NCI-H1105 (cell line): ENCODE data around the gene XPNPEP1.

Experiments used
- DNase-seq: peaks from one replicate; lab custom pipeline; 2025; lab: John Stamatoyannopoulos, UW

Gene XPNPEP1

DNA sequence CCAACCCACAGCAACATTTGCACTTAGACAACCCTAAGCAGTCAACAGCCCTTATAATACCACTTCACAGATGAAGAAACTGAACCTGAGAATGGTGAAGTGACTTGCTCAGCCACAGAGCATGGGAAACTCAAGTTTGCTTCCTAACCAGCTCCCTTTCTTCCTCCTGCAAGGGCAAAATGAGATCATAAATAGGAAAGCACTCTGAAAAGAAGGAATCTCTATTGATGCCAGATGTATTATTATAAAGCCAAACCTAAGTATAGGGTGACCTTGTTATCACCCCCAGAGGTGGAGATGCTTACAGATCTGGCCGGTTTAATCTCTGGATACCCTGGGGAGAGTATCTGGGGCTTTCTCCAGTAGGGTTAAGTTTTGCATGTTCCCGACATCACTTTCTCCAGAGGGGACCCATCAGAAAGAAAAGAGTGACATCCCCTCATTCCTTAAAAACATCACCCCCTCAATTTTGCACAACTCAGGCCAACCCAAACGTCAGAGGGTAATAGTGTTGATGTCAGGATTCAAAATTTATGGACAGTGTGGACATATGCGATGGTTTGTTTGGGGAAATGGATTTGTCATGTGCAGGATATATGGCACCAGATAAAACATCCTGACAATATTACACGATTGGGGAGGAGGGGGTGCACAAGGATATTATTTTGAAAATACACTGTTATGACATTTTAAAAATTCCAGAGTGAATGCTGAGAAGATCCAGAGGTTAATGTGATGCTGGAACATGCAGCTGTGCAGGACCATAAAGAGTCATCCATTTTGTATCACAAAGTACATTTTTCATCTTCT, 24.0 kb upstream of the XPNPEP1 start:
- DNase-seq, result no peak

DNA sequence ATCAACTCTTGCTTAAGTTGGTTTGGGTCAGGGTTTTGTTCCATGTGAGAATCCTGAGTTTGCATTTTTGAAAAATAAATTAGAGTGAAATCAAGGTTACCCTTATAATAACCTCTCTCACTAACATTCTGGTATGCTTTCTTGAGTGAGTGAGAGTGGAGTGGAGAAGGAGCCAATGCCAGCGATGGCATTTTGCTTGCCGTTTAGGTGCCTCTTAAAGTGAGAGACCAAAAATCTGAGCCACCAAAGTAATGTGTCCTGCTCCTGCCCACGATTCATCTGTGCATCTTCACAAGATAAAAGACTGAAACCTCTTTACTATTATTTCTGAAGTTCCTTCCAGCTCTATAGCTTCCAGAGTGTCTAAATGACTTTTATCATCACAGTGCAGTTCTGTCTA, 23.4 kb upstream of the XPNPEP1 start:
- DNase-seq, result no peak

DNA sequence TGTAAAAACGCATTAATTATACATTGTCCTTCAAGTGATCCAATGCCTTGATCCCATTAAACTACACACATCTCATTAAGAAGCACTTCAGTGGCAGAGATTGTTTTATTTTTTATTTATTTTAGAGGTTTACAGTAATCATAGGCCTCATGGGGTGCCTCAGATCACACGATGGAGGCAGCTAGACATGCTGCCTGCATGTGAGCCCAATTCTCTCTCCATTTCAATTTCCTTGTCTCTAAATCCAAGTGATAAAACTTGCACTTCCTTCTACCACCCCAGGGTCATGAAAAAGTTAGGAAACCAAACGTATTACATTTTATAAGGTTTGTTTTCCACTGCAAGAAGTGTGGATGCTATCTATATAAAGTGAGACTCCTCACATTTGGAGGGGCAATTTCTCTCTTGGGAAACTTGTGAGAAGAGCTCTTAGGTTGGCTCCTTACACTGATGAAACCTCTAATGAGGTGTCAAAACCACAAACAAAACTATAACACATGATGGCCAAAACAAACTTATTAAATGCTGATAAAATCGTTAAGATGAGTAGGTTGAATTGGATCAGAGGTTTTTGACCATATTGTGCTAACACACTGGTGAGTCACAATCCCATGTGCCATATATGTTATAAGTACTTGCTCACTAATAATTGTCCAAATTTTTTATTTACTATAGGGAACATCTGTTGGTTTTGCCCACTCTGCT, 22.3 kb upstream of the XPNPEP1 start:
- DNase-seq, result no peak

DNA sequence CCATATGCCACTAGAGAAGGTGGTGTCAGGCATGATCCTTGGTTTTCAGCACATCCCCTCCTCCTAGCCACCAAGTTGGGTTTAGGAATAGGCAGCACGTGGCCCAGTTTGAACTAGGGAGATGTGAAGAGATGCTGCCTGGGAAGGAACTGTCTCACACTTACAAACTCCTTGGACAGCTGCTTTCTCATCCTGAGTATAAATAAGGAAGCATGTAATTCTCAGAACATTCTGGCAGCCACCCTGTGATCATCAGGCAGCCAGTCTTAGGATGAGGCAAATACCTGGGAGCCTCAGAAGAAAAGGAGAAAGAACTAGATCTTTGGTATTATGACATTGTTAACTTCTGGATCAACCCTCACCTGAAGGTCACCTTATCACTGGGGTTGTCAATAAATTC, 21.3 kb upstream of the XPNPEP1 start:
- DNase-seq, result no peak

DNA sequence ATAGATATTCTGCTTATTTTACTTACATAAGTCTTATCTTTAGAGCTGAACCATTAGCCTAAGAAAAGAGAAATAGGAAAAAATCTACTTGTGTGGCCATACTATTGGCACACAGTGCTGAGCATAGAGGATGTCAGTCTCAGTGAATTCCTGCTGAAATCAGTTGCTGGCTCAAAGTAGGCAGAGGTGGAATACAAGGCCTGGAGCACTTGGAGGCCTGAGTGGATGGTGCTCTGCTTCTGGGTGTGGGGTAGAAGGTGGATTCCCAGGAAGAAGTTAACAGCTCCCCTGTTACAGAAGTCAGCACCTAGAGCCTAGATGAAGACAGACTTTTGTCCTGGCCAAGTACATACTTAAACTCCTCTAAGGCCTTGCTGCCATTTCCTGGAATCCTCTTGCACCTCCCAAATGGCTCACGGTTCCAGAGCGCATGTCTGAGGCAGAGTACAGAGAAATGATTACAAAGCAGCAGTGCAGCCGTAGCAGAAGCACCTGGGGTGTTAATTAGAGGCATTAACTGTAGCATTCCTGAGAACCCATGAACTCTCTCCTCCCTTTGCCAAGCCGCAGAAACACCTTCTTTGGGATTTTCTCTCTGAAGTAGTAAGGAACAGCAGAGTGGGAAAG, 18.0 kb upstream of the XPNPEP1 start:
- no peak for DNase-seq

DNA sequence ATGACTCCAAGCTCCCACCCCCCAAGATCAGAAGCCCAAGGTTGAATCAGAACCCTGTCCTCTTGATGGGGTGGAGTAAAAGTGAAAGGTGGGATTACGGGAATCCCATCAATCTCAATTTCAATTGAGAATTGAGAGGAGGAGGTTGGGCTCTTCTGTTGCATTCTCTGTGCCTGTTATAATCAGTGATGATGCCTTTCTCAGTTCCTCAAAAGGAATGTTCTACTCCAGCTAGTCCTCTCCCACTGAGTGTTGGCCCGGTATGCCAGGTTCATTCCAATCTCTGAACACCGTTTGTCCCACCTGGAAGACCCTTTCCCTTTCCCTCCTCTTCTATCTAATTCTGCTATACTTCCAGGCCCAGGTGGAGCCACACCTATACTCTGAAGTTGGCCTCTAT, 17.2 kb upstream of the XPNPEP1 start:
- no peak for DNase-seq

DNA sequence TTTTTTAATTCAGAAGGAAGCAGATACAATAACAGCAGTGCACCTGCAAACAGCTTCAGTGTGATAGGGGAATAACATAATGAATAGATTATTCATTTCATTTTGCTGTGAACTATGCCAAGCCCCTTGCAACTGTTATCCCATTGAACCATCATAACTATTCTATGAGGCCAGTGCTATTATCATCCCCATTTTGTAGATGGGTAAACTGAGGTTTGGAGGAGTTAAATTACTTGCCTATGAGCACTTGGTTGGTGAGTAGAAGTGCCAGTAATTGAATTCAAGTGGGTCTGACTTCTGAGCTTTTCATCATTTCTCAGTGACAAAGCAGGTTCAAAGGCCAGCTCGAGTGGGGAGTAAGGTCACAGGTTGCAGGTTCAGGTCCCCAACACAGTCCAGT, 16.8 kb upstream of the XPNPEP1 start:
- DNase-seq, result no peak

DNA sequence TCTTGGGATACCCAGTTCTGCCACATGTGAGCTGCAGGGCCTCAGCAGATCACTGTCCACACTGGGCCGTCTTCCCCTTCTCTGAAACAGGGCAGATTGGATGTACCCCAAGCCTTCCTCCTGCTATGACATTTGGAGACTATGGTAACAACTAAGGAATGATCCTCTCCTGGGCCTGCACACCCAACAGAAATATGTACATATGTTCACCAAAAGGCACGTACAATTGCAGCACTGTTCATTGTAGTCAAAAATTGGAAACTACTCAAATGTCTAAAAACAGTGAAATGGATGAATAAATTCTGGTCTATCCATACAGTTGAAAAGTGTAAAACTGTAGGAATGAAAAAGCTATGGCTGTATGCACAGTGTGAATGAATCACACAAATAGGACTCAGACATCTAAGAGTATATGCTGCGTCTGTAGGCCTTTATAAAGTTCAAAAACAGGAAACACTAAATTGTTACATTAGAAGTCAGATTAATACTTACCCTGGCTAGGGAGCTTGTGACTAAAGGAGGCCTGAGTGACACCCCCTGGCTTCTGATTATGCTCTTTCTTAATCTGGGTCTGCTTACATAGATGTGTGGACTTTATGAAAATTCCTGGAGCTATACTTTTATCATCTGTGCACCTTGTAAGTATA, 16.1 kb upstream of the XPNPEP1 start:
- no peak for DNase-seq

DNA sequence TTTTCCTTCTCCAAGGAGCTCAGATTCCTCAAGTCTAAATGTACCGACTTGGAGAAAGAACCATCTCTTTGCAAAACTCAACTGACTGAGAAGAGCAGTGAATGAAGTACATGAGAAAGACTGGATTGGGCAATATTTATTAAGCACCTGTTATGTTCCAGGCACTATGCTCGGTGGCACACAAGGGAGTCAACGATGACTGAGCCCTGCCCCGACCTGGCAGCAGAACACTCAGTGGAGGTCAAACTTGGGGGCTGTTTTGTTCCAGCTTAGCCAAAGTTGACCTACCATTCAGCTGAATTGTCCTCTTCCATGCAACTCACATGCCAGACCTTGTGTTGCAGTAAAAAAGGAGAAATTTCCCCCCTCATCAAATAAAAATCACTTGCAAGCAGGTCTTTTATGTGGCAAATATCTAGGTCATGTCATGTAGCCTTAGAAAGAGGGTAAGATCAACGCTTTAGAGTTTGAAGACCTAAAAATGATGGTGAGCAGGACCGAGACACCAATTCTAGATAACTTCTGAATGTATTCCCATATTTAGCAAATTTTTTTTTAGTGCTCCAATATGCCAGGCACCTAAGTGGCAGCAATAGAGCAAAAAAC, 14.3 kb upstream of the XPNPEP1 start:
- no peak for DNase-seq

DNA sequence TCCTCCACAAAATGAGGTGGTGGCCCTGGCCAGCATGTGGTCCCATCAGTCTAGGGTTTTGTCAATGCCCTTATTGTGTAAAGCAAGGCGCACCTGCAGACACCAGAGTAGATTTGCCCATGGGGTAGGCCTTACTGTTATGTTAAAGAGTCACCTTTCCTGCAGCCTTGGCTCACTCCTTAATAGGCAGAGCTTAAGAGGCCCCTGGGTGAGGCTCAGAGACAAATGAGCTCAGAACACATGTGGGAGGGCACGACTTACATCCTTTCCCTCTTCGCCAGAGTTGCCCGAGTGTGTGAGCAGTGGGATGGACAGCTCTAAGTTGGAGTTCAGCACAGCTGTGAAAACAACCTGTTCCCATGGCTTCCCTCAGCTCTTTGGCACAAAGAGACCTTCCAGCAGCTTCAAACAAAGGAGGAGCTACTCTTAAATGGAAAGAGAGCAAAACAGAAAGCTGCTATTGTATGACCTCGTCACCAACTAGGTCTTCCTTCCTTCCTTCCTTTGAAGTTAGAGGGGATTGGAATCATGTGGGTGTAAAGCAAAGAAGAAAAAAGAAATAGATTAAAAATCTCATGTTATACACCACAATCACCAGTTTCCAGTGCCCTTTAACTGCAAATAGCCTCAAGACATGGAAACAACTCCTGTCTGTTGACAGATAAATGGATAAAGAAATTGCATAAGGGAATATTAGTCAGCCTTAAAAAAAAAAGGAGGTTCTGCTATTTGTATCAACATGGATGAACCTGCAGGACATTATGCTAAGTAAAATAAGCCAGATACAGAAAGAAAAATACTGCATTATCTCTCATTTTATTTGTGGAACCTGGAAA, 11.9 kb upstream of the XPNPEP1 start:
- no peak for DNase-seq

DNA sequence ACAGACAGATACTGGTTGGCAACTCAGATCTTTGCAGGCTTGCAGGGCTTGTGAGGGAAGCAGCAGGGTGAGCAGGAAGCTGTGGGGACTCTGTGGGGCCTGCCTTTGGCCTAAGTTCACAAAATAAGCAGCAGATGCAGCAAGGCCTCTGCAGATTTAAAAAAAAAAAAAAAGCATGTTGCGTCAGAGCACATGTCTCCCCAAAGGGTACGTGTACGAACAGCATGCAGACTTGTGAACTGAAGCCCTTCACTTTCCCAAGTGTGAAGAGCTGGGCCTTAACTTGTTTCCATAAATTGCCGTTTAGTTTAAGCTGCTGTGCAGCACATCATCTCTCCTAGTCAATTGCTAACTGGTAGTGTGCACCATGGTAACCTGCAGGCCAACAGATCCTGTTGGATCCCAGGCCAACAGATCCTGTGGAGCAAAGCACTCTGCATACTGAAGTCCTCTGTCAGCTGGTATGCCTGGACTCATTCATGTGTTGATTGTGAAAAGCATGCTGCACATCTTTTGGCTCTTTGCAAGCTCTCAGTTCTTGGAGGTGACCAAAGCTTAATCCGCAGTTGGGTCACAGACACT, 10.8 kb upstream of the XPNPEP1 start:
- DNase-seq, result no peak

DNA sequence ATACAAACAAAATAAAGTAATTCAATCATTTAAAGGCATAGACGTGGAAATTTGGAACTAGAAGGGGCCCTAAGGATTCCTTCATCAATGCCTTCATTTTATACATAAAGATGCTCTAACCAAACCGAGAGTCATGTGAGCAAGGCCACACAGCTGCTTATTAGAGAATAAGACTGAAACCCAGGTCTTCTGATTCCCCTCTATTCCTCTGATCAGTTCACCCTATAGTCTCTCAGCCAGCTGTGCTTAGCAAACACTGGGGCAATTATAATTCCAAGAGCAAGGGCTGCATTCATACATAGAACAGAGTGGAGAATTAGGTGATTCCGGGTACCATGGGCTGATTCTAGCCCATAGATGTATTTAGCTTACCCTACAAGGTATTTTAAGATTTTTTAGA, 9.7 kb upstream of the XPNPEP1 start:
- no peak for DNase-seq

DNA sequence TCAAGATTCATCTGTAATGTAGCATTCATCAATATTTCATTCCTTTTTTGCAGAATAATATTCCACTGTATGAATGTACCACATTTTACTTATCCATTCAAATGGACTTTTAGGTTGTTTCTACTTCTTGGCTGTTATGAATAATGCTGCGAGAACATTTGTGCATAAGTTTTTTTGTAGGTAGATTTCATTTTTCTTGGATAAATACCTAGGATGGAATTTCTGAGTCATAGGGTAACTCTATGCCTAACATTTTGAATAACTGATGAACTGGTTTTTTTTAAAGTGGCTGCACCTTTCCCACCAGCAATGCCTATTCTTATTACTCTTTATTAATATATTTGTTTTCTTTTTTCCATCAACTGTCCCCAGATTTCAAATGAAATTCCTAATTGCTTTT, 9.1 kb upstream of the XPNPEP1 start:
- DNase-seq, result no peak

DNA sequence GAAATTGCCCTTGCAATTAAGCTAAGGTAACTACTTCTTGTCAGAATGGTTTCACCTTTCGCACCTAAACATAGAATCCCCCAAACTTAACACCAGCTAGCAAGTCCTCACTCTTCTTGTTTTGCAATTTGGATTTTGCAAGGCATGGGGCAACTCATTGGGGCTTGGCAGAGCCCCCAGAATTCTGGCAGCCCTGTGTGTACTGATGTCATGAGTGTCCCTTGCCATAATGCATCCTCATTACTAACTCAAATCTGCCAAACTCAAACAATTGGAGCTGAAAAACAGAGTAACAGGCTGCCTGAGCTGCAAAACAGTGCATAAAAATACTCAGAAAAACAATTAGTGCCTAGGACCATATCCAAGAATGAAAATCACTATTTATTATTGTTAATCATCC, 7.9 kb upstream of the XPNPEP1 start:
- no peak for DNase-seq

DNA sequence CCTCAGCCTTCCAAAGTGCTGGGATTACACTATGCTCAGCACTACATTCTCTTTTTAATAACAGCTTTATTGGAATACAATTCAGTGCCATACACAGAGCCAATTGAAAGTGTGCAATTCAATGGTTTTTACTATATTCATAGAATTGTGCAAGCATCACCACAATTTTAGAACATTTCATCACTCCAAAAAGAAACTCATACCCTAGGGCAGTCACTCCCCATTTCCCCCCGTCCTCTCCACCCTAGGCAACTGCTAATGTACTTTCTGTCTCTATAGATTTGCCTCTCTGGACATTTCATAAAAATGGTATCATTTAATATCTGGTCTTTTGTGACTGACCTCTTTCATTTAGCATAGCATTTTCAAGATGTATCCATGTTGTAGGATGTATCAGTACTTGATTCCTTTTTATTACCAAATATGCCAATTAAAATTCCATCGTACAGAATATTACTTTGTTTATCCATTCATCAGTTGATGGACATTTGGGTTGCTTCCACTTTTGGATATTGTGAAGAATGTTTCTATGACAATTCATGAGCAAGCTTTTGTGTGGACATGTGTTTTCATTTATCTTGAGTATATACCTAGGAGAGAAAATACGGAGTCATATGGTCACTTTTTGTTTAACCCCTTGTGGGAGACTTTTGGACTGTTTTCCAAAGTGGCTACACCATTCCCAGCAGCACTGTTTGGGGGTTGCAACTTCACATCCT, 6.3 kb upstream of the XPNPEP1 start:
- DNase-seq, result no peak

DNA sequence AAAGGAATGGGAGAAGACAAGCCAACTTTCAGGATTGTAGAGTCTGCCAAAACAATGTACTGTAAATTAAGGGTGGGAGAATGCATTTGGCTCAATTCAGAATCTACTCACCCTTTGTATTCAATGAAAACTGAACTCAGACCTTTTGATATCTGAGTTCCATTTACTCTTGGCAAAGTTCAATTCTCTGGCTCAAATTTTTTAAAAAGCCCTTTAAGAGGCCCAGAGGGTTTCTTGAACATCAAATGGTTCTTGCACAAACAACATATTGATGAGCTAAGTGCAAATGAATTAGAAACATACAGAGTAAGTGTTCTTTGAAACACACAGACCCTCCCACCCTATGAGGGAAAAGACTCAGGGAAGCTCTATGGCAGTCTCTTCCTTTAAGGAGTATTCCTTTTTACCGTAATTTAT, 5.2 kb upstream of the XPNPEP1 start:
- no peak for DNase-seq

DNA sequence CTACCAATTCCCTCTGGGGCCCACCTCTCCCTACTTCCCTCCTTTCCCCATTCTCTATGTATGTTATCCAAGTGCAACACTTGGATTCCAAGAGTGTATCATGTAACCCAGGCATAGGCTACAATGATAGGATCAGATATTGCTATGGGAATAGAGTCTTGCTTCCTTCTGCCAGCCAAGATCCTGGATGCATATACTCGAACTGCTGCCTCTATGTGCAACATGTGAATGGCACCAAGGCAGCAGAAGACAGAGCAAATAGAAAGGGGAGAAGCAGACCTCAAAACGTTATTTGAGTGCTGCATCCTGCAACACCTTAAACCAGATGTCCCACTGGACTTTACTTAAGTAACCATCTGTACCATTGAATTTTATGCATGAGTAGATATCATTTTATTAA, 3.5 kb upstream of the XPNPEP1 start:
- DNase-seq, result no peak

DNA sequence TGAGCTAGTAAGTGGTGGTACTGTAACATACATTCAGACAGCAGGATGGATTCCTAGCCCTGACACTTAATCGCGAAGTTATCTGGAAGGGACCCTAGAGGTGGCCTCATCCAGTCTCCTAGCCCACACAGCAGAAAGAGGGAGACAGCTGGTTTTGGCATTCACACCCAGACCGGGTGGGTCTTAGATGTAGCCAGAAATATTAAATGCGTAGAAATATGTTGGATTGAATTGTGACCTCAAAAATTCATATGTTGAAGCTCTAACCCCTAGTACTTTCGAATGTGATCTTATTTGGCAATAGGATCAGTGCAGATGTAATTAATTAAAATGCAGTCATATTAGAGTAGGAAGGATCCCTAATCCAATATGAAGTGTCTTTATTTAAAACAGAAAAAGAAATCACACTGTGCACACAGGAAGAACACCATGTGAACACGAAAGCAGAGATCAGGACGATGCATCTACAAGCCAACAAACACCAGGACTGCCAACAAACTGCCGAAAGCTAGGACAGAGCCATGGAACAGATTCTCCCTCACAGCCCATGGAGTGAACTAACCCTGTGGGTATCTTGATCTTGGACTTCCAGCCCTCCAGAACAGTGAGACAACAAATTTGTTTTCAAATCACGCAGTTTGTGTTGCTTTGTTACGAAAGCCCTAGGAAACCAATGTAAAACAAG, 2.9 kb upstream of the XPNPEP1 start:
- no peak for DNase-seq

DNA sequence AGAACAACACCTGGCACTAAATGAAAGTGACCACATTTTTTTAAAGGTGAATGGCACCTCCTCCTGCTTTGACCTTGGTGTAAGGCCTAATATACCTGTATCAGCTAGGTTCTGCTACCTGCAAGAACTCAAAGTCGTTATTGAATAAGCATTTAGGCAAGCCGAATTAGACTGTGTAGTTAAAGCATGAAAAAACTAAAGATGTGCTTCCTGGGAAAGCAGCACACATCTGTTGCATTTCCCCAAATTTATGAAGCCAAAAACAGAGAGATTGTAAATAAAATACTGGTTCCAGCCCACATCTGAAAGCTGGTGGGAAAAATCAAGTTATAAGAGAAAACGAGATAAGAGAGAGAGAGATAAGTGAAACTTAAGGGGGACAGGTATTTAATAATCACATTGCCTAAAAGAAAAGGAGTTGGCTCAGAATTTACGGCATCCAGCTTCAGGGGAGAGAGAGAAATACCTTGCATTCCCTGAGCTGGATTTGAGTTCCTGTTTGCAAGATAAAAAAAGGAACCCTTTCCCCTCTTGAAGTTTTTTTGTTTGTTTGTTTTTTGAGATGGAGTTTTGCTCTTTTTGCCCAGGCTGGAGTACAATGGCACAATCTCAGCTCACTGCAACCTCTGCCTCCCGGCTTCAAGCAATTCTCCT, 1.8 kb upstream of the XPNPEP1 start:
- no peak for DNase-seq
